Stimulated activated CD4-positive, alpha-beta T cell treated with anti-CD3 and anti-CD28 coated beads, Interleukin-2, amount 100 ng/mL, for 24 hours (primary cell): ENCODE measurements around the gene GDF3.

Experiments
- DNase-seq, 2 donors: peaks; one replicate each; pipeline ENCODE4 v3.0.0-alpha.2; 2020

The GDF3 gene

GRCh38 chr12:7666595-7666994, 29.0 kb downstream of the GDF3 start:
- DNase-seq = no peak

- DNase-seq = no peak
Measured at GRCh38 chr12:7661741-7662140, 33.8 kb downstream of the GDF3 start.

- DNase-seq = no peak
Measured at GRCh38 chr12:7656121-7656520, 39.5 kb downstream of the GDF3 start.

- no peak for DNase-seq
Measured at GRCh38 chr12:7650091-7650490, 45.5 kb downstream of the GDF3 start.

- DNase-seq = no peak
Measured at GRCh38 chr12:7647071-7647470, 48.5 kb downstream of the GDF3 start.

GRCh38 chr12:7646178-7646475, 49.4 kb downstream of the GDF3 start:
- DNase-seq = no peak

- DNase-seq = peak; percentile 17 to 34
Measured at GRCh38 chr12:7645395-7646177, 50.0 kb downstream of the GDF3 start.

- DNase-seq = peak; percentile 34 to 35
Measured at GRCh38 chr12:7642876-7643309, 52.7 kb downstream of the GDF3 start.

- no peak for DNase-seq
Measured at GRCh38 chr12:7642287-7642686, 53.3 kb downstream of the GDF3 start.

- DNase-seq = peak; percentile 43 to 52
Measured at GRCh38 chr12:7640123-7640995, 55.2 kb downstream of the GDF3 start.
